Neuronal stem cell (in vitro differentiated cells): ENCODE measurements around the gene MED1.
"Not testable (repeated sequence)": the region's sequence is repeated elsewhere in the genome, so short reads cannot be mapped to it uniquely, and the experiment has no call there.

Experiments used
- DNase-seq: peaks from one replicate; pipeline ENCODE4 v3.0.0-alpha.2; 2013; ENCODE audit warnings: low spot score
- H2AFZ ChIP-seq: one replicate; pipeline ENCODE4 v1.6.1; 2013; ENCODE audit warnings: mild to moderate bottlenecking, low read length, inconsistent platforms
- H2AK5ac ChIP-seq: 2 replicates; pipeline ENCODE4 v1.6.1; 2013; ENCODE audit warnings: low read depth, mild to moderate bottlenecking, inconsistent platforms, low read length, moderate library complexity, mixed read lengths
- H2BK120ac ChIP-seq: 2 replicates; pipeline ENCODE4 v1.6.1; 2013; ENCODE audit warnings: low read depth, mild to moderate bottlenecking, inconsistent platforms, low read length, moderate library complexity, mixed read lengths
- H2BK12ac ChIP-seq: one replicate; pipeline ENCODE4 v1.6.1; 2013; ENCODE audit warnings: low read length, inconsistent platforms
- H2BK15ac ChIP-seq: 2 replicates; pipeline ENCODE4 v1.6.1; 2013; ENCODE audit warnings: mild to moderate bottlenecking, low read length, inconsistent platforms, mixed read lengths
- H2BK5ac ChIP-seq: one replicate; pipeline ENCODE4 v1.6.1; 2013; ENCODE audit warnings: inconsistent platforms, mild to moderate bottlenecking, low read length, moderate library complexity
- H3K14ac ChIP-seq: one replicate; pipeline ENCODE4 v1.6.1; 2013; ENCODE audit warnings: low read length, inconsistent platforms
- H3K18ac ChIP-seq: 2 replicates; pipeline ENCODE4 v1.6.1; 2013; ENCODE audit warnings: low read length, inconsistent platforms
- H3K23ac ChIP-seq: 2 replicates; pipeline ENCODE4 v1.6.1; 2013; ENCODE audit warnings: low read depth, mild to moderate bottlenecking, mixed read lengths, low read length, inconsistent platforms; ENCODE audit not compliant: poor library complexity
- H3K27ac ChIP-seq: replicated peaks from 3 replicates; pipeline ENCODE4 v1.5.1; 2013; ENCODE audit warnings: low read length, inconsistent platforms
- H3K27me3 ChIP-seq, 3 experiments: 2 replicates each; pipeline ENCODE4 v1.6.1; 2013; ENCODE audit warnings: low read length in 3 of 3, mild to moderate bottlenecking in 2 of 3, inconsistent platforms in 1 of 3, low read depth in 1 of 3, mixed read lengths in 1 of 3, moderate library complexity in 1 of 3; ENCODE audit not compliant: control insufficient read depth in 3 of 3, insufficient read depth in 3 of 3
- H3K36me3 ChIP-seq, 2 donors: replicated peaks in 1 of 2; 2 replicates each; pipeline ENCODE4 v1.6.1; 2013; ENCODE audit warnings: low read length in 2 of 2; ENCODE audit not compliant: control insufficient read depth in 2 of 2, insufficient read depth in 2 of 2
- H3K4ac ChIP-seq: 2 replicates; pipeline ENCODE4 v1.6.1; 2013; ENCODE audit warnings: inconsistent platforms, mild to moderate bottlenecking, low read length, moderate library complexity
- H3K4me1 ChIP-seq, 2 donors: 1 replicate in 1 of 2; 2 replicates in 1 of 2; pipeline ENCODE4 v1.6.1; 2013; ENCODE audit warnings: low read length in 2 of 2, low read depth in 1 of 2; ENCODE audit not compliant: control insufficient read depth in 2 of 2, insufficient read depth in 1 of 2
- H3K4me2 ChIP-seq: one replicate; pipeline ENCODE4 v1.6.1; 2013; ENCODE audit warnings: mild to moderate bottlenecking, low read length, inconsistent platforms; ENCODE audit not compliant: insufficient read depth, poor library complexity, severe bottlenecking
- H3K4me3 ChIP-seq, 2 donors: 2 replicates each; pipeline ENCODE4 v1.5.1; 2013; ENCODE audit warnings: low read length in 2 of 2, mild to moderate bottlenecking in 2 of 2, inconsistent platforms in 1 of 2, moderate library complexity in 1 of 2
- H3K79me1 ChIP-seq: one replicate; pipeline ENCODE4 v1.6.1; 2013; ENCODE audit warnings: low read depth, mild to moderate bottlenecking, inconsistent platforms, low read length, moderate library complexity
- H3K9ac ChIP-seq: one replicate; pipeline ENCODE4 v1.6.1; 2013; ENCODE audit warnings: mild to moderate bottlenecking, low read depth, low read length, inconsistent platforms; ENCODE audit not compliant: poor library complexity
- H3K9me3 ChIP-seq, 2 donors: replicated peaks in 1 of 2; 2 replicates each; pipeline versions ENCODE3 to v1.6.1; 2013; ENCODE audit warnings: low read length in 2 of 2, mild to moderate bottlenecking in 2 of 2, inconsistent platforms in 1 of 2, low read depth in 1 of 2, mixed read lengths in 1 of 2, moderate library complexity in 1 of 2; ENCODE audit not compliant: control insufficient read depth in 2 of 2, insufficient read depth in 1 of 2
- H4K8ac ChIP-seq: one replicate; pipeline ENCODE4 v1.6.1; 2013; ENCODE audit warnings: low read depth, mild to moderate bottlenecking, inconsistent platforms, low read length, moderate library complexity
- H4K91ac ChIP-seq: one replicate; pipeline ENCODE4 v1.6.1; 2013; ENCODE audit warnings: low read length, low read depth, mild to moderate bottlenecking, inconsistent platforms; ENCODE audit not compliant: poor library complexity
- WGBS, 2 donors: extraction: QIAGEN DNeasy Blood & Tissue Kit; methylation state at CpG; one replicate each; pipeline ENCODE4 v1.1.7; 2013; ENCODE audit warnings: missing lambda C conversion rate in 2 of 2, mixed read lengths in 1 of 2; ENCODE audit not compliant: insufficient read length in 2 of 2, insufficient replicate concordance in 1 of 2; ENCODE audit errors: extremely low coverage in 2 of 2; 5-methylcytosine and 5-hydroxymethylcytosine counted together

The MED1 gene

DNA sequence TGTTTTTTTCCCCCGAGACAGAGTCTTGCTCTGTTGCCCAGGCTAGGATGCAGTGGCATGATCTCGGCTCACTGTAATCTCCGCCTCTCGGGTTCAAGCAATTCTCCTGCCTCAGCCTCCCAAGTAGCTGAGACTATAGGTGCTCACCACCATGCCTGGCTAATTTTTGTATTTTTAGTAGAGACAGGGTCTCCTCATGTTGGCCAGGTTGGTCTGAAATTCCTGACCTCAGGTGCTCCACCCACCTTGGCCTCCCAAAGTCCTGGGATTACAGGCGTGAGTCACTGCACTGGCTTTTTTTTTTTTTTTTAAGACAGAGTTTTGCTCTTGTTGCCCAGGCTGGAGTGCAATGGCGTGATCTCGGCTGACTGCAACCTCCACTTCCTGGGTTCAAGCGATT is 28.6 kb upstream of the MED1 start:
- not testable (repeated sequence) for H2BK120ac ChIP-seq, H3K4ac ChIP-seq, H3K9me3 ChIP-seq, H2AK5ac ChIP-seq, H3K9ac ChIP-seq, DNase-seq, H4K91ac ChIP-seq, H3K4me1 ChIP-seq, H3K23ac ChIP-seq, H3K14ac ChIP-seq, H2AFZ ChIP-seq, H4K8ac ChIP-seq, H2BK12ac ChIP-seq, H3K27ac ChIP-seq, H3K18ac ChIP-seq, H3K4me3 ChIP-seq, H3K27me3 ChIP-seq, H3K79me1 ChIP-seq, H3K4me2 ChIP-seq, H2BK15ac ChIP-seq, H2BK5ac ChIP-seq
- no CpG with 5 or more reads among the region's 8 CpGs for WGBS, 2 donors
- H3K36me3 ChIP-seq, result peaks cover 7 to 87% of the 10 kb centered on the region in 2 donors

DNA sequence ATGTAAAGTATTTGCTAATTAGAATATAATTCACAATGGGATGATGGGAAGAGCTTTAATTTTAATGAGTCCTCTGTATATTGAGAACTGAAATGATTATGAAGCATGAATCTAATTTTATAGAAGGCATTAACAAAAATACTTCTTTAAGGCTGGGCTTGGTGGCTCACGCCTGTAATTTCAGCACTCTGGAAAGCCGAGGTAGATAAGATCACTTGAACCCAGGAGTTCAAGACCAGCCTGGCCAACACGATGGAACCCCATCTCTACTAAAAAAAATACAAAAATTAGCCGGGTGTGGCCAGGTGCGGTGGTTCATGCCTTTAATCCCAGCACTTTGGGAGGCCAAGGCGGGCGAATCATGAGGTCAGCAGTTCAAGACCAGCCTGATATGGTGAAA is 22.2 kb upstream of the MED1 start:
- Histone ChIP-seq H3K18ac (no peak overlapping the region), H2AFZ (no peak overlapping the region), H4K91ac (no peak overlapping the region), H3K79me1 (no peaks in the 10 kb centered on the region), H3K4me2 (no peak overlapping the region), H3K23ac (no peak overlapping the region), H3K4ac (no peak overlapping the region), H2AK5ac (no peak overlapping the region), H2BK12ac (no peak overlapping the region), H4K8ac (no peak overlapping the region), H3K36me3 (peaks cover 13 to 85% of the 10 kb centered on the region in 2 donors), H2BK5ac (no peak overlapping the region), H3K27me3 (no peaks in the 10 kb centered on the region), H3K4me3 (no peak overlapping the region), H3K14ac (no peak overlapping the region), H2BK120ac (no peak overlapping the region), H3K9ac (no peak overlapping the region), H2BK15ac (no peak overlapping the region), H3K27ac (no peak overlapping the region), H3K4me1 (no peaks in the 10 kb centered on the region), H3K9me3 (no peaks in the 10 kb centered on the region)
- no peak for DNase-seq
- no CpG with 5 or more reads among the region's 7 CpGs for WGBS, 2 donors

DNA sequence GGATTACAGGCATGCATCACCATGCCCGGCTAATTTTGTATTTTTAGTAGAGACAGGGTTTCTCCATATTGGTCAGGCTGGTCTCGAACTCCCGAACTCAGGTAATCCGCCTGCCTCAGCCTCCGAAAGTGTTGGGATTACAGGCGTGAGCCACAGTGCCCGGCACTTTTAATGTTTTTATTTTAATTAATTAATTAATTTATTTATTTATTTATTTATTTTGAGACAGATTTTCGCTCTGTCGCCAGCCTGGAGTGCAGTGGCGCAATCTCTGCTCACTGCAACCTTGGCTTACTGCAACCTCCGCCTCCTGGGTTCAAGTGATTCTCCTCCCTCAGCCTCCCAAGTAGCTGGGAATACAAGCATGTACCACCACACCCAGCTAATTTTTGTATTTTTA is 17.5 kb upstream of the MED1 start:
- not testable (repeated sequence) for H4K91ac ChIP-seq, H4K8ac ChIP-seq, H3K9ac ChIP-seq, H2BK12ac ChIP-seq, H3K23ac ChIP-seq, H3K27ac ChIP-seq, H2BK15ac ChIP-seq, H2BK120ac ChIP-seq, H3K79me1 ChIP-seq, H3K18ac ChIP-seq, DNase-seq, H2AFZ ChIP-seq, H3K9me3 ChIP-seq, H3K14ac ChIP-seq, H3K4ac ChIP-seq, H3K4me2 ChIP-seq, H2AK5ac ChIP-seq, H2BK5ac ChIP-seq, H3K4me3 ChIP-seq, H3K27me3 ChIP-seq, H3K4me1 ChIP-seq
- peaks cover 11 to 81% of the 10 kb centered on the region in 2 donors for H3K36me3 ChIP-seq
- no CpG with 5 or more reads among the region's 11 CpGs for WGBS, 2 donors

DNA sequence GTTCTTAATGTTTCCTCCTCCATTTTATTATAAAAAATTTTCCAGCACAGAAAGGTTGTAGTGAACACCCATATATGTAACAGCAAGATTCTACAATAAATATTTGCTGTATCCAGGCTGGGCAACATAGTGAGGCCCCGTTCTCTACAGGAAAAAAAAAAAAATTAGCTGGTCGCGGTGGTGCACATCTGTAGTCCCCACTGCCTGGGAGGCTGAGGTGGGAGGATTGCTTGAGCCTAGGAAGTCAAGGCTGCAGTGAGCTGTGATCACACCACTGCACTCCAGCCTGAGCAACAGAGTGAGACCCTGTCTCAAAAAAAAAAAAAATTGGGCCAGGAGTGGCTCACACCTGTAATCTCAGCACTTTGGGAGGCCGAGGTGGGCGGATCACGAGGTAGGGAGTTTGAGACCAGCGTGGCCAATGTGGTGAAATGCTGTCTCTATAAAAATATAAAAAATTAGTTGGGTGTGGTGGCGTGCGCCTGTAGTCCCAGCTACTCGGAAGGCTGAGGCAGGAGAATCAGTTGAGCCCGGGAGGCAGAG is 13.6 kb upstream of the MED1 start:
- H3K4me3 ChIP-seq, result not testable (repeated sequence)
- WGBS, 2 donors, result no CpG with 5 or more reads among the region's 11 CpGs

More for the DNA sequence above, 13.6 kb upstream of the MED1 start:
- not testable (repeated sequence) for H2BK15ac ChIP-seq, H4K91ac ChIP-seq, H3K14ac ChIP-seq, H2BK5ac ChIP-seq, H3K4ac ChIP-seq, H2AK5ac ChIP-seq, H2BK120ac ChIP-seq, H3K27ac ChIP-seq, H3K9me3 ChIP-seq, H2AFZ ChIP-seq, H3K4me1 ChIP-seq, H3K27me3 ChIP-seq, H3K23ac ChIP-seq, DNase-seq, H3K9ac ChIP-seq, H2BK12ac ChIP-seq, H3K79me1 ChIP-seq, H4K8ac ChIP-seq, H3K18ac ChIP-seq
- peak overlapping the region; percentile 12 for H3K4me2 ChIP-seq
- H3K36me3 ChIP-seq, result peaks cover 0 to 47% of the 10 kb centered on the region in 2 donors
